Gastrocnemius medialis (tissue), 4 donors: ENCODE measurements around the gene EIF2B1. TPM values are rescaled to one million over a fixed set of nuclear protein-coding genes. Genes with fewer than 3 reads are reported as not detected.

ENCODE experiments used
- ATAC-seq, 2 donors: fragments of 150-250 bp; one replicate each; pipeline ENCODE4 v1.9.1; 2016
- DNase-seq, 2 donors: peaks; one replicate each; pipeline ENCODE4 v3.0.0-alpha.2; 2019
- H3K27ac ChIP-seq, 4 donors: fragments of 200-600 bp; sonication (generic); 1 replicate in 1 of 4; 2 replicates in 3 of 4; pipeline ENCODE4 v1.5.1; 2016 to 2018; ENCODE audit warnings: mild to moderate bottlenecking in 2 of 4, moderate library complexity in 1 of 4
- H3K27me3 ChIP-seq, 3 donors: fragments of 200-600 bp; sonication (generic) in 2 of 3; 1 replicate in 1 of 3; 2 replicates in 2 of 3; pipeline versions ENCODE4 v1.5.1 to v1.6.0; 2016 to 2019; ENCODE audit warnings: mild to moderate bottlenecking in 1 of 3, moderate library complexity in 1 of 3
- H3K36me3 ChIP-seq, 2 donors: fragments of 200-600 bp; sonication (generic) in 1 of 2; one replicate each; pipeline ENCODE4 v1.5.1; 2017 to 2018
- H3K4me1 ChIP-seq, 2 donors: fragments of 200-600 bp; sonication (generic) in 1 of 2; one replicate each; pipeline ENCODE4 v1.5.1; 2016 to 2017; ENCODE audit warnings: mild to moderate bottlenecking in 2 of 2
- H3K4me3 ChIP-seq, 4 donors: fragments of 200-600 bp; sonication (generic) in 3 of 4; 1 replicate in 1 of 4; 2 replicates in 3 of 4; pipeline ENCODE4 v1.5.1; 2016 to 2019; ENCODE audit warnings: mild to moderate bottlenecking in 2 of 4
- H3K9me3 ChIP-seq, 3 donors: fragments of 200-600 bp; sonication (generic) in 2 of 3; 1 replicate in 1 of 3; 2 replicates in 2 of 3; pipeline ENCODE4 v1.5.1; 2016 to 2019
- CTCF ChIP-seq, 5 experiments: fragments of 450-650 bp in 3 of 5; fragments of 200-600 bp in 2 of 5; sonication (generic) in 2 of 5; IDR thresholded peaks in 4 of 5; conservative IDR thresholded peaks in 1 of 5; 1 replicate in 4 of 5; 2 replicates in 1 of 5; pipeline ENCODE4 v1.5.1; 2016 to 2019; ENCODE audit warnings: antibody characterized with exemption in 5 of 5, mild to moderate bottlenecking in 3 of 5, moderate library complexity in 3 of 5
- POLR2A ChIP-seq, 2 donors: fragments of 450-650 bp; IDR thresholded peaks; one replicate each; pipeline ENCODE4 v1.6.1; 2017; ENCODE audit warnings: antibody characterized with exemption in 2 of 2, mild to moderate bottlenecking in 2 of 2, moderate library complexity in 2 of 2
- in situ Hi-C, 4 donors: fragments of 200-750 bp; cut with MboI; loops; one replicate each; pipeline versions ENCODE4 v1.15.0 to v1.8.0; 2017; ENCODE audit warnings: low sequenced_read_pairs in 4 of 4
- intact Hi-C: fragments of 100-400 bp; cut with DNase I; formaldehyde crosslinking; loops from one replicate; pipeline ENCODE4 v1.15.1; 2023; ENCODE audit warnings: low total_unique reads
- total RNA-seq, 4 donors: library from RNA; depleted of rRNA; stranded (reverse); fragments of >200 nt; gene quantifications; one replicate each; pipeline versions ENCODE4 v1.1.0 to v1.2.3, GENCODE V29; 2016

EIF2B1 gene
- total RNA-seq, 4 donors from 2014 or later, result 84.5 to 118 (median 112) TPM

- ATAC-seq, result no peak
- H3K4me1 ChIP-seq, result no peaks in the 10 kb centered on the region
- TF ChIP-seq POLR2A (IDR thresholded peaks at IDR 0.05) (no peak), CTCF (IDR thresholded peaks at IDR 0.05 in 4 of 5, conservative IDR thresholded peaks at IDR 0.05 in 1 of 5) (no peak)
- in situ Hi-C loops, result no loop called here
- no peak for DNase-seq
- H3K36me3 ChIP-seq, result peaks cover 0 to 57% of the 10 kb centered on the region in 2 donors
- no peak overlapping the region for H3K4me3 ChIP-seq
- no peak overlapping the region for H3K27ac ChIP-seq
- no peaks in the 10 kb centered on the region for H3K9me3 ChIP-seq
- no peaks in the 10 kb centered on the region for H3K27me3 ChIP-seq
- intact Hi-C loops, result no loop called here
Measured at GRCh38 chr12:123654129-123654701, 20.7 kb upstream of the EIF2B1 start.

GRCh38 chr12:123648401-123648800 lies 14.9 kb upstream of the EIF2B1 start:
- in situ Hi-C loops, result loop anchor here in 1 of 4 donors (25.0 kb wide), 1 partner anchor 1136 kb away; the partner anchor contains the start of gene ZCCHC8
- Histone ChIP-seq H3K9me3 (no peaks in the 10 kb centered on the region), H3K4me3 (no peak overlapping the region), H3K27me3 (no peaks in the 10 kb centered on the region), H3K27ac (no peak overlapping the region), H3K4me1 (no peaks in the 10 kb centered on the region), H3K36me3 (peaks cover 0 to 71% of the 10 kb centered on the region in 2 donors)
- ATAC-seq (no peak), DNase-seq (no peak)
- TF ChIP-seq POLR2A (IDR thresholded peaks at IDR 0.05) (no peak), CTCF (IDR thresholded peaks at IDR 0.05 in 4 of 5, conservative IDR thresholded peaks at IDR 0.05 in 1 of 5) (no peak)
- intact Hi-C loops, result no loop called here

GRCh38 chr12:123645878-123646277 lies 12.4 kb upstream of the EIF2B1 start:
- H3K4me1 ChIP-seq, result no peaks in the 10 kb centered on the region
- H3K27ac ChIP-seq, result no peak overlapping the region
- TF ChIP-seq POLR2A (IDR thresholded peaks at IDR 0.05) (no peak), CTCF (IDR thresholded peaks at IDR 0.05 in 4 of 5, conservative IDR thresholded peaks at IDR 0.05 in 1 of 5) (no peak)
- peaks cover 0 to 65% of the 10 kb centered on the region in 2 donors for H3K36me3 ChIP-seq
- in situ Hi-C loops (loop anchor here in 1 of 4 donors (25.0 kb wide), 1 partner anchor 1134 kb away; the partner anchor contains the start of gene ZCCHC8), intact Hi-C loops (no loop called here)
- DNase-seq, result no peak
- H3K9me3 ChIP-seq, result no peaks in the 10 kb centered on the region
- H3K4me3 ChIP-seq, result no peak overlapping the region
- no peak for ATAC-seq
- no peaks in the 10 kb centered on the region for H3K27me3 ChIP-seq

- Histone ChIP-seq H3K4me3 (no peak overlapping the region), H3K27ac (no peak overlapping the region), H3K9me3 (no peaks in the 10 kb centered on the region), H3K4me1 (no peaks in the 10 kb centered on the region), H3K36me3 (peaks cover 0 to 61% of the 10 kb centered on the region in 2 donors), H3K27me3 (no peaks in the 10 kb centered on the region)
- DNase-seq (no peak), ATAC-seq (no peak)
- no peak for TF ChIP-seq POLR2A (IDR thresholded peaks at IDR 0.05)
- TF ChIP-seq CTCF (IDR thresholded peaks at IDR 0.05 in 4 of 5, conservative IDR thresholded peaks at IDR 0.05 in 1 of 5), result no peak
- intact Hi-C loops (no loop called here), in situ Hi-C loops (loop anchor here in 1 of 4 donors (25.0 kb wide), 1 partner anchor 1133 kb away; the partner anchor contains the start of gene ZCCHC8)
Measured at GRCh38 chr12:123645380-123645779, 11.9 kb upstream of the EIF2B1 start.
